ENCODE results near the gene LUC7L3. TPM values are rescaled to one million over a fixed set of nuclear protein-coding genes. Genes with fewer than 3 reads are reported as not detected.

LUC7L3 gene
- total and polyA plus RNA-seq, 2 of the 13 experiments (the other 11 are each of a cell fraction or from before 2014, with no cell fraction given): 108 to 120 TPM

- TF ChIP-seq SP1 (IDR thresholded peaks at IDR 0.05) (no peak), SP1 (CRISPR knock-in tag; IDR thresholded peaks at IDR 0.05) (peak; percentile 60; the same call in 1 of the 2 replicates), TEAD3 (CRISPR knock-in tag; optimal IDR thresholded peaks at IDR 0.05; ENCODE audit: borderline replicate concordance) (peak; percentile 39), ZNF510 (CRISPR knock-in tag; IDR thresholded peaks at IDR 0.05; ENCODE audit: low read depth) (no peak), ZNF878 (CRISPR knock-in tag; IDR thresholded peaks at IDR 0.05) (no peak), NCOA2 (CRISPR knock-in tag; IDR thresholded peaks at IDR 0.05) (peak; percentile 40; the same call in 1 of the 2 replicates), GATAD2A (CRISPR knock-in tag; IDR thresholded peaks at IDR 0.05) (peak; percentile 60), RBM22 (optimal IDR thresholded peaks at IDR 0.05; ENCODE audit: low read length) (peak; percentile 46), NFAT5 (CRISPR knock-in tag; IDR thresholded peaks at IDR 0.05) (peak; percentile 66; the same call in 1 of the 2 replicates), GATAD1 (CRISPR knock-in tag; IDR thresholded peaks at IDR 0.05) (no peak), MEIS1 (CRISPR knock-in tag; IDR thresholded peaks at IDR 0.05; ENCODE audit: borderline replicate concordance) (0 out of 2 replicates have a peak, but pooled peaks have one; percentile 59), ZNF136 (CRISPR knock-in tag; IDR thresholded peaks at IDR 0.05; ENCODE audit: low read depth) (0 out of 2 replicates have a peak, but pooled peaks have one; percentile 40), FOXK2 (IDR thresholded peaks at IDR 0.05) (no peak), GFI1 (CRISPR knock-in tag; IDR thresholded peaks at IDR 0.05; ENCODE audit: borderline replicate concordance) (no peak; the same call in 1 of the 2 replicates)
- TF ChIP-seq, protein P1, sequence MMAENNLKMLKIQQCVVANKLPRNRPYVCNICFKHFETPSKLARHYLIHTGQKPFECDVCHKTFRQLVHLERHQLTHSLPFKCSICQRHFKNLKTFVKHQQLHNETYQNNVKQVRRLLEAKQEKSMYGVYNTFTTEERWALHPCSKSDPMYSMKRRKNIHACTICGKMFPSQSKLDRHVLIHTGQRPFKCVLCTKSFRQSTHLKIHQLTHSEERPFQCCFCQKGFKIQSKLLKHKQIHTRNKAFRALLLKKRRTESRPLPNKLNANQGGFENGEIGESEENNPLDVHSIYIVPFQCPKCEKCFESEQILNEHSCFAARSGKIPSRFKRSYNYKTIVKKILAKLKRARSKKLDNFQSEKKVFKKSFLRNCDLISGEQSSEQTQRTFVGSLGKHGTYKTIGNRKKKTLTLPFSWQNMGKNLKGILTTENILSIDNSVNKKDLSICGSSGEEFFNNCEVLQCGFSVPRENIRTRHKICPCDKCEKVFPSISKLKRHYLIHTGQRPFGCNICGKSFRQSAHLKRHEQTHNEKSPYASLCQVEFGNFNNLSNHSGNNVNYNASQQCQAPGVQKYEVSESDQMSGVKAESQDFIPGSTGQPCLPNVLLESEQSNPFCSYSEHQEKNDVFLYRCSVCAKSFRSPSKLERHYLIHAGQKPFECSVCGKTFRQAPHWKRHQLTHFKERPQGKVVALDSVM (CRISPR knock-in tag; IDR thresholded peaks at IDR 0.05): peak; percentile 65
- TF ChIP-seq, protein P2, sequence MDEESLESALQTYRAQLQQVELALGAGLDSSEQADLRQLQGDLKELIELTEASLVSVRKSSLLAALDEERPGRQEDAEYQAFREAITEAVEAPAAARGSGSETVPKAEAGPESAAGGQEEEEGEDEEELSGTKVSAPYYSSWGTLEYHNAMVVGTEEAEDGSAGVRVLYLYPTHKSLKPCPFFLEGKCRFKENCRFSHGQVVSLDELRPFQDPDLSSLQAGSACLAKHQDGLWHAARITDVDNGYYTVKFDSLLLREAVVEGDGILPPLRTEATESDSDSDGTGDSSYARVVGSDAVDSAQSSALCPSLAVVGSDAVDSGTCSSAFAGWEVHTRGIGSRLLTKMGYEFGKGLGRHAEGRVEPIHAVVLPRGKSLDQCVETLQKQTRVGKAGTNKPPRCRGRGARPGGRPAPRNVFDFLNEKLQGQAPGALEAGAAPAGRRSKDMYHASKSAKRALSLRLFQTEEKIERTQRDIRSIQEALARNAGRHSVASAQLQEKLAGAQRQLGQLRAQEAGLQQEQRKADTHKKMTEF (CRISPR knock-in tag; IDR thresholded peaks at IDR 0.05): no peak; the same call in 1 of the 2 replicates
- TF ChIP-seq, protein P3, sequence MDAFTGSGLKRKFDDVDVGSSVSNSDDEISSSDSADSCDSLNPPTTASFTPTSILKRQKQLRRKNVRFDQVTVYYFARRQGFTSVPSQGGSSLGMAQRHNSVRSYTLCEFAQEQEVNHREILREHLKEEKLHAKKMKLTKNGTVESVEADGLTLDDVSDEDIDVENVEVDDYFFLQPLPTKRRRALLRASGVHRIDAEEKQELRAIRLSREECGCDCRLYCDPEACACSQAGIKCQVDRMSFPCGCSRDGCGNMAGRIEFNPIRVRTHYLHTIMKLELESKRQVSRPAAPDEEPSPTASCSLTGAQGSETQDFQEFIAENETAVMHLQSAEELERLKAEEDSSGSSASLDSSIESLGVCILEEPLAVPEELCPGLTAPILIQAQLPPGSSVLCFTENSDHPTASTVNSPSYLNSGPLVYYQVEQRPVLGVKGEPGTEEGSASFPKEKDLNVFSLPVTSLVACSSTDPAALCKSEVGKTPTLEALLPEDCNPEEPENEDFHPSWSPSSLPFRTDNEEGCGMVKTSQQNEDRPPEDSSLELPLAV (CRISPR knock-in tag; conservative IDR thresholded peaks at IDR 0.05; ENCODE audit: low read depth): no peak
- TF ChIP-seq, protein P4, sequence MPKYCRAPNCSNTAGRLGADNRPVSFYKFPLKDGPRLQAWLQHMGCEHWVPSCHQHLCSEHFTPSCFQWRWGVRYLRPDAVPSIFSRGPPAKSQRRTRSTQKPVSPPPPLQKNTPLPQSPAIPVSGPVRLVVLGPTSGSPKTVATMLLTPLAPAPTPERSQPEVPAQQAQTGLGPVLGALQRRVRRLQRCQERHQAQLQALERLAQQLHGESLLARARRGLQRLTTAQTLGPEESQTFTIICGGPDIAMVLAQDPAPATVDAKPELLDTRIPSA (CRISPR knock-in tag; IDR thresholded peaks at IDR 0.05; ENCODE audit: borderline replicate concordance): no peak; the same call in 1 of the 2 replicates
Observed at GRCh38 chr17:50687200-50688066, 32.0 kb upstream of the LUC7L3 start (continued).
